NT2/D1 (cell line): ENCODE data around the gene STX16.

Experiments used
- SUZ12 ChIP-seq: IDR thresholded peaks from 2 replicates; pipeline ENCODE4 v1.6.1; 2011; ENCODE audit not compliant: insufficient read length, insufficient read depth; ENCODE audit errors: extremely low read depth
- YY1 ChIP-seq: IDR thresholded peaks from 2 replicates; pipeline ENCODE4 v1.6.1; 2011; ENCODE audit not compliant: insufficient read length, insufficient read depth
- ZNF274 ChIP-seq: IDR thresholded peaks from 2 replicates; pipeline ENCODE4 v1.6.1; 2011; ENCODE audit warnings: mild to moderate bottlenecking, low read depth, low read length

- TF ChIP-seq YY1 (no peak), ZNF274 (no peak), SUZ12 (no peak)
These were observed 64.3 kb downstream of the STX16 start for GRCh38 chr20:58715391-58715800.
